PC-3 (cell line): ENCODE data around the gene FBXO7. TPM values are rescaled to one million over a fixed set of nuclear protein-coding genes. Genes with fewer than 3 reads are reported as not detected.
A peak's percentile ranks its signal among the peaks of the same experiment; 100 is the strongest.

Experiments
- ATAC-seq: fragments of 200-7000 bp; cut with Tn5 transposase; 2 replicates; pipeline ENCODE4 v1.9.1; 2020; ENCODE audit warnings: mild to moderate bottlenecking, moderate library complexity
- Bru-seq: library from RNA; stranded (reverse); fragments of 400-500 nt; gene quantifications from one replicate; lab custom pipeline; 2021; lab: Mats Ljungman, UMichigan
- BruChase-seq, 2 experiments: library from RNA; stranded (reverse); fragments of 400-500 nt; gene quantifications; one replicate each; lab custom pipeline; 2021; lab: Mats Ljungman, UMichigan
- BruUV-seq: library from RNA; stranded (reverse); fragments of 400-500 nt; replicated peaks from 2 replicates; lab custom pipeline; 2021; lab: Mats Ljungman, UMichigan
- CTCF ChIA-PET: fragments of 300-600 bp; sonication (Branson Sonifier 250); formaldehyde crosslinking; loops from one replicate; lab custom pipeline; 2022; ENCODE audit warnings: antibody characterized with exemption; lab: Charles Lee
- POLR2A ChIA-PET: fragments of 300-600 bp; sonication (Branson Sonifier 250); formaldehyde crosslinking; loops from one replicate; lab custom pipeline; 2022; ENCODE audit warnings: antibody characterized with exemption; ENCODE audit not compliant: unreplicated experiment; lab: Charles Lee
- DNase-seq: peaks from one replicate; pipeline ENCODE4 v3.0.0-alpha.2; 2015
- H2AFZ ChIP-seq: fragments of 300-600 bp; sonication (generic); 2 replicates; pipeline ENCODE4 v1.6.0; 2016; ENCODE audit warnings: antibody characterized with exemption, low read length
- H3F3A ChIP-seq: fragments of 300-600 bp; sonication (generic); one replicate; pipeline ENCODE4 v1.6.0; 2017; ENCODE audit warnings: antibody characterized with exemption, low read length, control low read depth, mild to moderate bottlenecking; ENCODE audit not compliant: unreplicated experiment
- H3K27ac ChIP-seq: fragments of 300-600 bp; sonication (generic); 2 replicates; pipeline ENCODE4 v1.5.1; 2016; ENCODE audit warnings: mild to moderate bottlenecking, low read length
- H3K27me3 ChIP-seq: fragments of 300-600 bp; sonication (generic); 2 replicates; pipeline ENCODE4 v1.6.1; 2016; ENCODE audit warnings: low read length, mixed read lengths
- H3K36me3 ChIP-seq: fragments of 300-600 bp; sonication (generic); 2 replicates; pipeline ENCODE4 v1.6.1; 2016; ENCODE audit warnings: low read depth, mixed run types, low read length, mixed read lengths
- H3K4me1 ChIP-seq: fragments of 300-600 bp; sonication (generic); 2 replicates; pipeline ENCODE4 v1.5.1; 2016; ENCODE audit warnings: low read length; ENCODE audit not compliant: insufficient read depth
- H3K4me2 ChIP-seq: fragments of 300-600 bp; sonication (generic); 2 replicates; pipeline ENCODE4 v1.6.0; 2016; ENCODE audit warnings: low read length
- H3K4me3 ChIP-seq: fragments of 300-600 bp; sonication (generic); 2 replicates; pipeline ENCODE4 v1.5.1; 2016; ENCODE audit warnings: mild to moderate bottlenecking, low read length, mixed read lengths
- H3K79me2 ChIP-seq: fragments of 300-600 bp; sonication (generic); 2 replicates; pipeline ENCODE4 v1.6.1; 2017; ENCODE audit warnings: low read length, mixed read lengths
- H3K9ac ChIP-seq: fragments of 300-600 bp; sonication (generic); 2 replicates; pipeline ENCODE4 v1.6.0; 2016; ENCODE audit warnings: mild to moderate bottlenecking, low read length
- H3K9me2 ChIP-seq: fragments of 300-600 bp; sonication (generic); replicated peaks from 2 replicates; pipeline ENCODE4 v1.6.1; 2016; ENCODE audit warnings: mixed run types, low read length, mixed read lengths
- H3K9me3 ChIP-seq: fragments of 300-600 bp; sonication (generic); 2 replicates; pipeline ENCODE4 v1.6.1; 2016; ENCODE audit warnings: low read length, mixed read lengths
- H4K20me1 ChIP-seq: fragments of 300-600 bp; sonication (generic); 2 replicates; pipeline ENCODE4 v1.6.1; 2016; ENCODE audit warnings: low read length, mixed read lengths
- EZH2 ChIP-seq: fragments of 300-600 bp; sonication (generic); IDR thresholded peaks from one replicate; pipeline ENCODE4 v1.6.1; 2017; ENCODE audit warnings: antibody characterized with exemption, mild to moderate bottlenecking, low read length; ENCODE audit not compliant: unreplicated experiment
- EZH2phosphoT487 ChIP-seq: fragments of 300-600 bp; sonication (generic); IDR thresholded peaks from 2 replicates; pipeline ENCODE4 v1.6.1; 2018; ENCODE audit warnings: mild to moderate bottlenecking, antibody characterized with exemption, low read length, borderline replicate concordance
- intact Hi-C: fragments of 100-400 bp; cut with micrococcal nuclease; formaldehyde crosslinking; loops from 2 replicates; pipeline ENCODE4 v1.9.0; 2023
- long read RNA-seq: library from polyadenylated mRNA; unstranded; transcript quantifications from one replicate; pipeline ENCODE4 v2.0.0, GENCODE V29; 2021; ENCODE audit not compliant: unreplicated experiment
- total RNA-seq: library from RNA; depleted of rRNA; stranded (reverse); fragments of >200 nt; gene quantifications from 2 replicates; pipeline ENCODE4 v1.2.3, GENCODE V29; 2014; rRNA removed
- TF ChIP-seq, protein P1 (sequence below): fragments of 300-600 bp; sonication (generic); conservative IDR thresholded peaks from 2 replicates; pipeline ENCODE4 v1.5.1; 2017; ENCODE audit warnings: antibody characterized with exemption, low read depth, mild to moderate bottlenecking, low read length

Gene FBXO7
- total RNA-seq (43.6 and 44.2 TPM in 2 replicates), Bru-seq, nascent RNA (percentile 83 among the genes with signal in this experiment), BruChase-seq, experiment 1, labeled RNA remaining after a 6-hour chase (percentile 84 among the genes with signal in this experiment), BruChase-seq, experiment 2, labeled RNA remaining after a 2-hour chase (percentile 78 among the genes with signal in this experiment)
- long read RNA-seq, transcript FBXO7-202 (9 exons, 1,888 nt), result minor isoform, 9 of 139 reads
- long read RNA-seq, transcript FBXO7-201 (9 exons, 2,195 nt), result major isoform, 102 of 139 reads
- long read RNA-seq, transcript FBXO7-204 (9 exons, 1,921 nt), result minor isoform, 10 of 139 reads
- long read RNA-seq, partial matches to known transcripts, result 9 of 139 reads
- long read RNA-seq, other reads (novel, unspliced or antisense), result 8 of 139 reads

DNA sequence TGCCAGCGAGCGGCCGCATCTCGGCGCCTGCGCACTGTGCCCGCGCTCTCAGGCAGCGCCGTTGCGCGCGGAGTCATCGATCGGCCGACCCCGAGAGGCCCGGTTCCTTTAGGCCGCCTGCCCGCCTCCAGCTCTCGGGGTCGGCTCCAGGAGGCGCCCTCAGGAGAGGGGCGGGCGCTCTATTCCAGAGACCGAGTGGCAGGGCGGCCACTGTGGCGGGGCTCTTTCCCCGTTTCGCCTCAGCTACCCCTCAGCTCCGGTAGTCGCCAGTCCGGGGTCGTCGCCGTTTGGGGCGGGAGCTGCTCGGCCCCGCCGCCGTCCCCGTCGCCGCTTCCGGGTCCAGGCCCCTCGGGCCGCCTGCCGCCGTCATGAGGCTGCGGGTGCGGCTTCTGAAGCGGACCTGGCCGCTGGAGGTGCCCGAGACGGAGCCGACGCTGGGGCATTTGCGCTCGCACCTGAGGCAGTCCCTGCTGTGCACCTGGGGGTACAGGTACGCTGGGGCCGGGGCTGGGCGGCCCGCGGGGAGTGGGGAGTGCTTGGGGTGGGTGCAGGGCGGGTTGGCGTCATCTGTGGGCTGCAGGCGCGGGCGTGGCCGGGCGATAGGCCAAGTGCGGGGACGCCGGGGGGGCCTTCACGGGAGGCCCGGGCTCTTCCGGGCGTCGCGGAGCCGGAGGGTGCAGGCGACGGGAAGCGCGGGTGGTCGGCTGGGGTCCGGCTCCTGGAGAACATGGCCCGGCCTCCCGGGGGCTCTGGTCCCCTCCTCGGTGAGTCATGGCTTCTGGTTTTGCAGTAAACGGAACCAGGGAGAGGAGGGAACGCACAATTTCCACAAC lies at the start of gene FBXO7:
Gene FBXO7, plus strand, starts transcription at position 177 of the 833 bp plus-strand sequence. Its CDS starts 192 bp downstream, at position 369.
- peak within 1 kb of the TSS; percentile 83 for H3K27ac ChIP-seq
- DNase-seq (peak; percentile 78), ATAC-seq (peak; percentile 61)
- peak within 1 kb of the TSS; percentile 94 for H3K9ac ChIP-seq
- H3K27me3 ChIP-seq, result no peaks in the 10 kb centered on the region
- no peaks in the 10 kb centered on the region for H3F3A ChIP-seq
- ChIA-PET CTCF (no interaction called here), POLR2A (no interaction called here)
- peaks cover 49% of the 10 kb centered on the region for H3K79me2 ChIP-seq
- H3K4me1 ChIP-seq, result peaks cover 22% of the 10 kb centered on the region
- no peaks in the 10 kb centered on the region for H3K9me2 ChIP-seq
- no peaks in the 10 kb centered on the region for H3K9me3 ChIP-seq
- H3K4me3 ChIP-seq, result peak within 1 kb of the TSS; percentile 99
- no TSS peak for BruUV-seq
- TF ChIP-seq, protein P1, sequence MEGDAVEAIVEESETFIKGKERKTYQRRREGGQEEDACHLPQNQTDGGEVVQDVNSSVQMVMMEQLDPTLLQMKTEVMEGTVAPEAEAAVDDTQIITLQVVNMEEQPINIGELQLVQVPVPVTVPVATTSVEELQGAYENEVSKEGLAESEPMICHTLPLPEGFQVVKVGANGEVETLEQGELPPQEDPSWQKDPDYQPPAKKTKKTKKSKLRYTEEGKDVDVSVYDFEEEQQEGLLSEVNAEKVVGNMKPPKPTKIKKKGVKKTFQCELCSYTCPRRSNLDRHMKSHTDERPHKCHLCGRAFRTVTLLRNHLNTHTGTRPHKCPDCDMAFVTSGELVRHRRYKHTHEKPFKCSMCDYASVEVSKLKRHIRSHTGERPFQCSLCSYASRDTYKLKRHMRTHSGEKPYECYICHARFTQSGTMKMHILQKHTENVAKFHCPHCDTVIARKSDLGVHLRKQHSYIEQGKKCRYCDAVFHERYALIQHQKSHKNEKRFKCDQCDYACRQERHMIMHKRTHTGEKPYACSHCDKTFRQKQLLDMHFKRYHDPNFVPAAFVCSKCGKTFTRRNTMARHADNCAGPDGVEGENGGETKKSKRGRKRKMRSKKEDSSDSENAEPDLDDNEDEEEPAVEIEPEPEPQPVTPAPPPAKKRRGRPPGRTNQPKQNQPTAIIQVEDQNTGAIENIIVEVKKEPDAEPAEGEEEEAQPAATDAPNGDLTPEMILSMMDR, result no peak; the same call in 1 of the 2 replicates
- no peaks in the 10 kb centered on the region for H3K36me3 ChIP-seq
- H3K4me2 ChIP-seq, result peak within 1 kb of the TSS; percentile 89
- peak within 1 kb of the TSS; percentile 56 for H2AFZ ChIP-seq
- H4K20me1 ChIP-seq, result peaks cover 34% of the 10 kb centered on the region
- intact Hi-C loops, result loop anchor here (10.0 kb wide), 1 partner anchor 270 kb away; the partner anchor contains the start of gene RFPL2

GRCh38 chr22:32426881-32427280 lies 47.7 kb upstream of the FBXO7 start:
- BruUV-seq, result no TSS peak
- no peak overlapping the region for H3K4me3 ChIP-seq
- no peaks in the 10 kb centered on the region for H3F3A ChIP-seq
- no peak overlapping the region for H2AFZ ChIP-seq
- H3K36me3 ChIP-seq, result no peaks in the 10 kb centered on the region
- ATAC-seq (no peak), DNase-seq (no peak)
- no peak for TF ChIP-seq EZH2
- TF ChIP-seq EZH2phosphoT487, result no peak
- TF ChIP-seq, protein P1, result no peak
- no peak overlapping the region for H3K4me2 ChIP-seq
- ChIA-PET POLR2A (no interaction called here), CTCF (no interaction called here)
- H3K79me2 ChIP-seq, result no peaks in the 10 kb centered on the region
- intact Hi-C loops, result no loop called here
- H4K20me1 ChIP-seq, result no peaks in the 10 kb centered on the region
- H3K27me3 ChIP-seq, result peaks cover 15% of the 10 kb centered on the region
- no peaks in the 10 kb centered on the region for H3K9me3 ChIP-seq
- no peak overlapping the region for H3K27ac ChIP-seq
- no peaks in the 10 kb centered on the region for H3K9me2 ChIP-seq
- no peaks in the 10 kb centered on the region for H3K4me1 ChIP-seq
- H3K9ac ChIP-seq, result no peak overlapping the region
